DLD1 (cell line): ENCODE measurements around the gene PLXNA3.

ENCODE experiments used
- in situ Hi-C: cut with HindIII; loops from 2 replicates; pipeline ENCODE4 v1.10.0; 2017; ENCODE audit warnings: low sequenced_read_pairs

The PLXNA3 gene

GRCh38 chrX:154457491-154458115 lies 478 bp upstream of the PLXNA3 start:
- in situ Hi-C loops: no loop called here

- in situ Hi-C loops: no loop called here
These were observed 1.1 kb downstream of the PLXNA3 start for GRCh38 chrX:154458954-154459778.

GRCh38 chrX:154459832-154460231 lies 1.8 kb downstream of the PLXNA3 start:
- in situ Hi-C loops: no loop called here

GRCh38 chrX:154460326-154460725 lies 2.2 kb downstream of the PLXNA3 start:
- in situ Hi-C loops: no loop called here

- in situ Hi-C loops: no loop called here
These were observed 4.3 kb downstream of the PLXNA3 start for GRCh38 chrX:154462396-154462795.

- in situ Hi-C loops: no loop called here
These were observed 5.6 kb downstream of the PLXNA3 start for GRCh38 chrX:154463611-154464220.

GRCh38 chrX:154464806-154465365 lies 6.8 kb downstream of the PLXNA3 start:
- in situ Hi-C loops: no loop called here

- in situ Hi-C loops: no loop called here
These were observed 7.5 kb downstream of the PLXNA3 start for GRCh38 chrX:154465601-154466000.

GRCh38 chrX:154466036-154466435 lies 8.0 kb downstream of the PLXNA3 start:
- in situ Hi-C loops: no loop called here

- in situ Hi-C loops: no loop called here
These were observed 8.8 kb downstream of the PLXNA3 start for GRCh38 chrX:154466907-154467306.

GRCh38 chrX:154467556-154467955 lies 9.5 kb downstream of the PLXNA3 start:
- in situ Hi-C loops: no loop called here

- in situ Hi-C loops: no loop called here
These were observed 10.1 kb downstream of the PLXNA3 start for GRCh38 chrX:154468217-154468616.

GRCh38 chrX:154469114-154469513 lies 11.0 kb downstream of the PLXNA3 start:
- in situ Hi-C loops: no loop called here

GRCh38 chrX:154469880-154470279 lies 11.8 kb downstream of the PLXNA3 start:
- in situ Hi-C loops: no loop called here

- in situ Hi-C loops: no loop called here
These were observed 12.4 kb downstream of the PLXNA3 start for GRCh38 chrX:154470434-154470833.

- in situ Hi-C loops: no loop called here
These were observed 13.0 kb downstream of the PLXNA3 start for GRCh38 chrX:154470914-154471568.

- in situ Hi-C loops: no loop called here
These were observed 14.0 kb downstream of the PLXNA3 start for GRCh38 chrX:154471839-154472684.

- in situ Hi-C loops: no loop called here
These were observed 14.9 kb downstream of the PLXNA3 start for GRCh38 chrX:154472685-154473632.

- in situ Hi-C loops: no loop called here
These were observed 15.6 kb downstream of the PLXNA3 start for GRCh38 chrX:154473683-154474082.
